GM19025 (cell line): ENCODE measurements around the gene BCAS1.
"Not testable (repeated sequence)": the region's sequence is repeated elsewhere in the genome, so short reads cannot be mapped to it uniquely, and the experiment has no call there.

Source experiments
- ATAC-seq: cut with Tn5 transposase; IDR thresholded peaks from one replicate; pipeline ENCODE4 v1.9.1; 2021; ENCODE audit warnings: mild to moderate bottlenecking, low read depth, moderate library complexity; ENCODE audit not compliant: unreplicated experiment

Gene BCAS1

DNA sequence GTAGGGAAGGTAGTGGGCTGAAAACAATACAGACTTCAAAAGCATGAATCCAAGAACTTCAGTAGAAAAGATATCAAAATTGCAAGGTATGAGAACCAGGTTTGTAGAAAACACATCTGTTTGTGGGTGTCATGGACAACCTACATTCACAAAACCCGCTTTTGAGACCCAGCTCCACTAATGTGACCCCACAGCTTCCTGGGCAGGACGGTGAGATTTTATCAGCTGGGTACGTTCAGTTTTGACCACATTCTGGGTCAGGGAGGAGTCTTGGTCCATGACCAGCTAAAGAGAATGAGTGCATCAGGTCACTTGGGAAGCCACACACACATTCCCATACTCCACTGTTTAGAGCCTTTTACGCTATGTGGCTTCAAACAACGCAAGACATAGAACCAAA, 77.1 kb downstream of the BCAS1 start:
- ATAC-seq = no peak

DNA sequence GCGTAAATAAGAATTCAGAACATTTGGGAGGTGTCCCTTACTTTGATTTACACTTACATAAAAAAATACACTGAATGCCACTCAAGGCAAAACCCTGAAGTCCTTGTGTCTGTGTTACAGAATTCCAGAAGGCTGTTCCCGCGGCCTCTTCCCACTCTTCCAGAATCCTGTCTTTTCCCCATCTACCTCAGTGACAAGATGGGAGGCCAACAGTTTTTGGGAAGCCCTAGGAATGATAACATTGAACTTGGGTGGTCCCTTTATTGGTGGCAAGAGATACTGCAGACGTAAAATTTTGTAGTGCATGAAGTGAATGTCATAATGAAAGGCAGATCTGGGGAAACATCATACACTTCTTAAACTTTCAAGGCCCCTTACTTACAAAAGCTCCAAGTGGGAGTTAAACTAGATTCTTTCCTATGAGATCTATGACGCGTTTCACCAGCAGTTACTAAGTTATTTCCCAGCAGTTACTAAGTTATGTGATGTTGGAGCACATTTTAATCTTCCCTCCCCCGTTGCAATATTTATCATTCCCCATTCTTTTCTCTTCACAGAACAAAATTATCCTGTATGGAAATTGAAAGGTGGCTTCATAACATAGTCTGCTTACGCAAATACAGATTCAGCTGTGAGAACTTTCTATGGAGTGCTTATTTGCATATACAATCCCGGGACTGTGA, 79.5 kb downstream of the BCAS1 start:
- ATAC-seq = no peak

DNA sequence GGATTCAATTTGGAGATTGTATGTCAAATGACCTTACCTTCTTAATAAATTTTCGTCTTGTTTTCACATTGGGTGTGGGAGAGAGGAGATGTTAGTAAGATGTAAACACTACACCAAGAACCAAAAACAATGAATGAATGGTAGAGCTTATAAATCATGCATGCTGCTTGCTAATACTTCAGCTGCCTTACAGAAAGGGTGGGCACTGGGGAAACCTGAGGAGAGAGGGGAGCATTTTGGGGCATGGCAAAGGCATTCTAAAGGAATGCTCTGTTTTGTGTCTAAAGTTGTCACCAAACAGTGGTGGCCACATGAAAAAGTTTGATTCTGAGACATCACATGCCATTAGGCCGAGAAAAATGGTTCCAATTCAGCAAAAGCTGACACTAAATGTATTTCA, 80.4 kb downstream of the BCAS1 start:
- no peak for ATAC-seq

DNA sequence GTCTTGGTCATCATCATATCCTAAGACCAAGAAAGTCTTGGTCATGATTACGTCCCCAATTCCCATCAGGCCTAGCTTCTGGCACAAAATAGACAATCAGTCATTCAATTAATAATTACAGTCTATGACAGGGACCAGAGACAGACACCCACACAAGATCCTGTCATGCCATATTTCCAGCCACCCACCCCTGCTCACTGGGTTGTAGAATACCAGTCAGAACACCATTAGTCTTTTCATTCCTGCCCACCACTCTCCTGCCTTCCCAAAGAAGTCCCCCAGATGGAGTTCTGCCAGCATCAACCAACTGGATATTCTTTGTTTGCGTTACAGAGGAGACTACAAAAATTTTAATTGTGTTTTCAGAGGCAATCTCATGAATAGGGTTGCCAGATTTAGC, 81.0 kb downstream of the BCAS1 start:
- no peak for ATAC-seq

DNA sequence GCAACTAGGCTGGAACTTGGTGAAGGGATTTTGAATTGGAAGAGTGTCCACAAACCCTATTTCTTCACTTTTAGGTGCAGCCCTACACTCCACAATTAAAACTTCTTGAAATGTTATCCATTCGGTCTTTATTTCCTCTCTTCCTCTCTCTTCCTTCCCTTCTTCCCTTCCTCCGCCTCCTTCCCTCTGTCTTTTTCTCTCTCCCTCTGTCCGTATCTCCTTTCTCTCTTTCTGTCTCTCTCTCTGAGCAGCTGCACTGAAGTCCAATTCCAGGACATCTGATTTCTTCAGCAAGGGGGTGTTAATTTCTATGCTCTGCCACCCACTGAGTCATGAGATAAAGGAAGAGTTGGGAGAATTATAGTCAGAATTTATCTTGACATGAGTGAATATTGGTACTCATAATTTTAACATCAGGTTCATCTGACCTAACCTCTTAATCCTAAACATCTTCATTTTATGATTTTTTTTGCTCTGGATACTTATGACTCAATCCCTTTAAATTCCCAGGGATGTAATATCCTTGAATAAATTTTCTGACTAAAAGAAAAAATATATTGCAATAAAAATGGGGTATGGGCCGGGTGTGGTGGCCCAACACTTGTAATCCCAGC, 84.2 kb downstream of the BCAS1 start:
- ATAC-seq = no peak

DNA sequence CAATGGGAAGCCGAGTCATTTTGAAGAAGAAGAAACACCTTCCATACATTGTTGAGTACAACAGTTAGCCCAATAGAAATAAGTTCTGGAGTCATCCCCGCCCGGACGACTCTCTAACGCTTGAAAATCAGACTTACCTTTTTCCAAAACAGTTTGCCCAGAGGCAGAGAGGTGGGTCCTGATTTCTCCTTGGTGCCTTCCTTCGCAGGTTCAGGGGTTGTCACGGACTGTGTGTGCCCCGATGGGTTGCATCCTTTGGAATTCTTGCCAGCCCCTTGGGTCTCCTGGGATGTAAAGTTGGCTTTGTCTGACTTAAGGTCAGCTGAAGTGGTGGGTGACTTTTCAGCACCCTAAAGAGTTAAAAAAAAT, 85.3 kb downstream of the BCAS1 start:
- no peak for ATAC-seq

DNA sequence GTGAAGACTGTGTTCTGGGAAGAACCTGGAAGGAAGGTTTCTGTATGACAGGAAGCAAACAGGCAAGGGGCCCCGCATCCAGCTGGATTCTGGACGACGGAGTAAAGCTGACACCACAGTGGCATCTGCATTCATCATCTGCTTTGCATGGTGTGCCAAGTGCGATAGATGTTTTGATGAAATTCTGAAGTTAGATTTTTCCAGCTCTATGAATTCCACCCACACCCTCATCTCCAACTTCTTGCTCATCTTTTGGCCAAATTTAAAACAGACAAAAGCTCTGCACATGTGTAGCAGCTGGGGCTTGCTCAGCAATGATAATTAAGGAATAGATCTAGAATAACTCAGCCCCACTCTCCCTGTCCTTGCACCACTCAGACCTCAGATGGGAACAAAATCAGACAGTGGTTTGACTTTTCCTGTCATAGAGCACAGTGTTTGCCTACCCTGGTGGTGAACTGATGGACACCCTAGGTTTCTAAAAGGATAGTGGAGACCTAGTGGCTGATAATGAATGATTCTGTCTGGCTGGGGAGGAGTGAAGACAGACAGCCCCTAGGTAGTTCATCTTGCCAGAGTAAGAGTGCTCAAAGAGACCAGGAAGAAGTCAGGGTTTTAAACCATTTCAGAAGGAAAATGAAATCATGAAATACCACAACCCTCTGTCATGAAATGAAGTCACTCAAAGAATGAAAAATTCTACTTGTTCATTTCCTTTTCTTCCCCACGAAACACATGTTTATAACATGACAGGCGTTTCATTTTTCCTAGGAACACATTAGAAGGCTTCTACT, 85.8 kb downstream of the BCAS1 start:
- no peak for ATAC-seq

DNA sequence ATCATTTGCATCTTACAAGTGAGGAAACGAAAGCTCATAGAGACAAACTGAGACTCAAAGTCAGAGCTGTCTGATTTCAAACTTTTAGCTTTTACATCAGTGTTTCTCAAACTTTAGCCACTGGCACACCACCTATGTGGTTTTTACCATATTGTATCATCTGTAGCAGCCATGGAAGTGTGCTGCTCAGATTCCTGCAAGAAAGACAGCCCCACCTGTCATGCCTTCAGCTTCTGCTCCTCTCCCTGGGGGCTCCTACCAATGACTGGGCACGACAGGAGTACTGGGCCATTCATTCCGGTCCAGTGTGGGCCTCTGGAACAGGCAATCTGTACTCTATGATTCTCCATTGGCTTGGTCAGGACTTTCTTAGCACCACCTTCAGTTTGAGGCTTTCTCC, 87.0 kb downstream of the BCAS1 start:
- no peak for ATAC-seq

DNA sequence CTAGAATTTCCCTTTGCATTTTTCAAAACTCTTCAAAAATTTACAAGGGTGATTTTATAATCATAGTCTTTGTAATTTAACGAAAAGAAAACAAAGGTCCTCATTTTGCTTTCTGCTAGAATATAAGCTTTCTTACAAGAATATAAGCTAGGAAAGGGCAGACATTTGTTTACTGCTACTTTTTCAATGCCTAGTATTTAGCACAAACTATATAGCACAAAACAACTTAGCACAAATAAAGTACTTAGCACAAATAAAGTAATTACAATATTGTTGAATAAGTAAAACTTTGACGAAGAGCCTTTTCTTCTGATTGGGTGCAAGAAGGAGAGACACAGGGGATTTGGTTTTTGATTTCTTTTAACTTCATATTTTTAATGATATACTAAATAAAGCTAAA, 87.8 kb downstream of the BCAS1 start:
- no peak for ATAC-seq

DNA sequence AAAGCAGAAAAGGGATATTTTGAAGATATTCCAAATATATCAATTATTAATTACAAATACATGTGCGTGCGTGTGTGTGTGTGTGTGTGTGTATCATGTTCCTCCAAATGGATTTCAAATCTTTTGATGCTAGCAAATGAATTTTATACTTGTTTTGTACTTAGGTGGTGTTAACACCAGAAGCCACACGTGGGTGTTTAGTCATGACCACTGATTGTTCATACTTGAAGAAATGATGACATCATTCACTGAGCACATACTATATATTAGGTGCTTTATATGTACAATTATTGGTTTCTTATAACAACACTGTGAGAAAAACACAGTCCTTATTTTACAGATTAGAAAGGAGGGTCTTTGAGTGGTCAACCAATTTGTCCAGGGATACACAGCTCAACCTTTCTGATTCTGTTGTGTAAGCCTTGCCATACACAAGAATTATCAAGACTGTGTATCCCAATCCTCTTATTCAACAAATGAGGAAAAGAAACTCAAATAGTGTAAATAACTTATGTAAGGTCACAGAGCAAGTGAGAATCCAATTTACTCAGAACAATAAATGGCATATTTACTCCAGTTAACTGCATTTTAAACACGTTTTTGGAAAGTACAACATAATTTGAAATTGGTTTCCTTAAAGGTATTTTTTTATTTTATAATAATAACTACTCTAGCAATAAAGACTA, 88.5 kb downstream of the BCAS1 start:
- ATAC-seq = no peak

DNA sequence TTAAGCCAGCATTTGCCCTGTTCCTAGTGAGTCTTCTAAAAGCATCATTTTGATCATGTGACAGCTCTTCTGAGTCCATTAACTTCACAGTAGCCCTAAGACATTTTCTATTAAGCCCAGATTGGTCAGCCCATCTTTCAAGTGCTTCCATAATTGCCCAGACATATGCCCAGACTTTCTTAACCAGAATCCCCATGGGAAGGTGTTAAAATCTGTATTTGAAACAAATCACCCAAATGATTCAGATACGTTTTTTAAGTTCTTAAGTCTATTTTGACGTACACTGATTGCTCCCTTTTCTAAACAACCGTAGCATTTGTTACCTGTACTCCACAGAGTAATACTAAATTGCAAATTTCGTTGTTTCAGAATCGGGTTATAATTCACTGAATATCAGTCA, 89.3 kb downstream of the BCAS1 start:
- no peak for ATAC-seq

DNA sequence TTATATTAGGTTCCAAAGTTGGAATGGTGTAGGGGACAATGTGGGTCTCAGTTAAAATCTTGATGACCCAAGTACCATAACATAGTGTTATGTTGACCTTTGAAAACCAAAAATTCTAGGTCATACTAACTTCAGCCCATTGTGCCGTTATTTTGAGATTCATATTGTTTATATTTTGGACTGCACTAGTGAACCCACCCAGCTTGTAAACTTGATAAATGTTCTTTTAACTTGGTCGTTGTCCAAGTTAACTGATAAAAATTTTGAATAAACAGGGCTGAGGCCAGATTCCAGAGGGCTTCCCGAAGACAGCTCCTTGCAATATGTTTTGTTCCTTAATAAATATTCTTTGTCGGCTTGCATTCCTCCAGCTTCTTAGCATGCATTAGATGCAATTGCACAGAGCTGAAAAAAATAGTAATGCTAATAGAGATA, 90.3 kb downstream of the BCAS1 start:
- no peak for ATAC-seq

DNA sequence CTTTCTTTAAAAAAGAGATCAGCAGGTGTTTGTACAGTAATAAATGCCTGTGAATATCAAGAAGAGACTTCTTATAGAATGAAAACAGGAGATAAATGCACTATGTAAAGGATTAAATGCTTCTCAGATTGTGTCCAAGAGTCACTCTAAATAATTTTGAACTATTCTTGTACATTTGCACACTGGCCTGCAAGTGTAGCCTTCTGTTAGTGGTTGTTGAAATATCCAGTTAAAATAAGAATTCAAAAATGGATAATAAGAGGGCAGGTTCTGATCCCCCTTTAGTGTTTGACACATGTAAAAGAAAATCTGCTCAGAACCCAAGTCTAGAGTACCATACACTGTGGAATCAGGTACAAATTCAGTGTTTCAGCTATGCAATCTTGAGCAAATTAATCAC, 91.9 kb downstream of the BCAS1 start:
- ATAC-seq = no peak

DNA sequence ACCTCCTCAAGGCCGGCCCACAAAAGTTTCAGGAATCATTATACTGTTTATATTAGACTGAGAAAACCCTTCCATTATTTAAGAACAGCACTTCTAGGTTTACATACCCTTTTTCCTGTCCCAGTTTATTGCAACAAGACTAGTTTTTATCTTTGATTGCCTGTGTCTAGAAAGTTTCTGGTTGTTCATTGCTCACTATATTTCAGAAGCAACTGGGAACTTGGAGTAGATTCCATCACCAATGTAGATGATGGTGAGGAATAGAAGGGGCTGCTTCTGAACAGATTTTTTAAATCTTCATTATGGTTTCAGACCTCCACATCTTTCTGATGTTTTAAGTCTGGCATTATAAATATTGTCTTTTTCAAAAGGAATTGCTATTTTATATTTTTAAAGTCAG, 93.0 kb downstream of the BCAS1 start:
- no peak for ATAC-seq

DNA sequence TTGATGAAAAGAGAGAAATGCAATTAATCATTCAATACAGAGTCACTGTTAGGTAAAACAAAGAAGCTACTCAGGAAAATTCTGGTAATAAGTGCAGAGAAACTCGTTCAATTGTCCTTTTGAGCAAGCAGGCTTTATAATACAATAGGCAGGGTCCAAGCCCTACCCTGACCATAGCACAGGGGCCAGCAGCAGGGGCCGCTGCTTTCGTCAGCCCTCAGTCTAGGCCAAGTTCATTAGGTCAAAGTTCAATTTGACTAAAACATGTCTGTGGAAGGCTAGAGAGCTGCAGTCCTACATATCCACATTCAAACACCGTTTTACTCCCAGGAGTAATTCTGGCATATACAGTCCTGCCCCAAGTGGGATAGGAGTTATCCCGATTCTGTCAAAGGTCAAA, 94.6 kb downstream of the BCAS1 start:
- no peak for ATAC-seq

DNA sequence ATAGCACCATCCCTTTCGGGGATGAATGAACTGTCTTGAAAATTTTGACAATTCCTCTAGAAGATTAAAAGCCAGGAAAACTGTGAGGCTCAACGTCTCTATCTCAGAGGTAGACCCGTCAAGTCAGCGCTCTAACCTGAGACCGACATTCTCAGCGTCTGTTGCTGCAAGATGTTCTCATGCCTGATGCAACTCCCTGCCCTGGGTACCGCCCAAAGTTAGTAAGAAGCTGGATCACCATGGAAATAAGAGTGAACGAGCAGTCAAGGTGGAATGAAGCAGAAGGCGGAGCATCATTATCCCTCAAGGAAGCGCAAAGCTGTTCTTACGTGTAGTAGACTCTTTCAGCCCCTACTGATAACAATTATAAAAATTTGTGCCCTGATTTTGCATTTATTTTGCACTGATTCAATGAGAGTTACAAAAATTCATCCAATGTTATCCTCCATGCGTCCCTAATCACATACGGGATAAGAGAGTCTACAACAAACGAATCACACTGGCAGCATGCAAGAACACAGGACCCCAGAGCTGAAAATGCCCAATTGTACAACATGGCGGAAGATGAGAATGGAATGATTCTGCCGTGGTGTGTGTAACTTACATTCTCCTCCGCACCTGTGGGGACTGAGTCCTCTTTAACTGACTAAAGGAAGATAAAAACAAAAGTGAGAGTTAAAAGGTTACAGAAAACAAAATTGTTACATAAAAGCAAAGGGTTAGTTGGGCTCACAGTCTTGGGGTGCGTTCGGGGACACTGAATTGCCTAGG, 95.4 kb downstream of the BCAS1 start:
- ATAC-seq = no peak

DNA sequence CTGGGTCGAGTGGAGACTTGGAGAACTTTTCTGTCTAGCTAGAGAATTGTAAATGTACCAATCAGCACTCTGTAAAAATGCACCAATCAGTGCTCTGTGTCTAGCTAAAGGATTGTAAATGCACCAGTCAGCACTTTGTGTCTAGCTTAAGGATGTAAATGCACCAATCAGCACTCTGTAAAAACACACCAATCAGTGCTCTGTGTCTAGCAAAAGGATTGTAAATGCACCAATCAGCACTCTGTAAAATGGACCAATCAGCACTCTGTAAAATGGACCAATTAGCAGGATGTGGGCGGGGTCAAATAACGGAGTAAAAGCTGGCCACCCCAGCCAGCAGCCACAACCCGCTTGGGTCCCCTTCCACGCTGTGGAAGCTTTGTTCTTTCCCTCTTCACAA, 96.5 kb downstream of the BCAS1 start:
- not testable (repeated sequence) for ATAC-seq

DNA sequence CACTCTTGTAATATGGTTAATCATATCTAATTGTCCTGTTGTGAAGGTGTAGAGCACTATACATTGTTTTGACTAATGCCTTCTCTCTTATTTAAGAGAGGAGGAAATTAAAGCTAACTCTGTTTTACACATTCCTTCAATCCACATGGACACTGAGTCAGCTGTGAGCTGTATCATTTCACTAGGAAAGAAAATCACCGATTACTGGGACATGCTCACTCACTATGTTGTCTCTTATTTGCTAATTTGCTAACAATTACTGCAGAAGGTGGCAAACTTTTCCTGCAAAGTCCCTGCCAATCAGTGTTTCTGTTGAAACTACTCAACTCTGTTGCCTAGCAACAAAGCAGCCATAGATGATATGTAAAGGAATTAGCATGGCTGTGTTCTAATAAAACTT, 98.2 kb downstream of the BCAS1 start:
- no peak for ATAC-seq

DNA sequence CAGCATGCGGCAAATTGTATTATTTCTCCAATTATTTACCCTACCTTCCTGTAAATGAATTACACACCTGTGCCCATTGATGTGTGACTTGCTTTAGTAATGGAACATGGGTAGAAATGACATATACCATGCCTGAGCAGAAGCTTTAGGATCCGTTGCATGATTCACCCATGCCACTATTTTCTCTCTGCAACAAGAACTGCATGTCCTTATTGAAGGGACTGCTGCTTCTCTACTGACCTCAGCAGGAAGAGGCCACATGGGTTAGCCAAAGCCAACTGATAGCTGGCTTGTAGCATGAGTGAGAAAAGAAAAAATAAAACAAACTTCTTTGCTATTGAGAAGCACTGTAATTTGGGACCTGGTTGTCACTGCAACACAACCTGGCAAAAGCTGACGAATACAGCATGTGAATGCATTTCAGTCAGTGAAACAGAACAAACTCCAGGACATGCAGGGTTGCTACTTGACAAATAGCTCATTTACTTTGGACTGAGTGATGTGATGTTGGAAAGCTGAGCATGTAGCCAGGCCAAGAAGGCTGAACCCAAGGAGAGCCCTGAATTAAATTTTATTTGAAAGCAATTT, 99.2 kb downstream of the BCAS1 start:
- no peak for ATAC-seq

DNA sequence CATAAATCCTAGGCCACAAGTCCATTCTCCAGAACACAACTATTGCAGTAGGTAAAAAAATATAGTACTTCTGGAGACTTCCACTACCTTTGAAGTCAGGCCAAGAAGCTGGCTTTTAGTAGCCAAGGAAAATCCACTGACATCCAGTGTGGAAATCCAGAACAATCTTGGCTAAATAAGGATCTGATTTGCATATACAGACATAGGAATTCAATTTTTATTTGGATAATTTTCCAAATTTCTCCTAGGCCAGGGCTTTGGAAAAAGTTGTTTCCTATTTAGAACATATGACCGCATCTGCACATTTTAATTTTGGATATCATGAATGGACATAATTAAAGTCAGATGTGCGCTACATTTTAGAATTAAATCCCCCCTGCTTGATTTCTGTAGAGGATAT, 100.2 kb downstream of the BCAS1 start:
- no peak for ATAC-seq
